Gastroesophageal sphincter (tissue), 4 donors: Measurements from ENCODE around the gene VDAC1. TPM values are rescaled to one million over a fixed set of nuclear protein-coding genes. Genes with fewer than 3 reads are reported as not detected.

ENCODE experiments used
- ATAC-seq: fragments of 150-250 bp; one replicate; pipeline ENCODE4 v1.9.1; 2016; ENCODE audit warnings: mild to moderate bottlenecking, moderate library complexity
- H3K27ac ChIP-seq, 4 donors: fragments of 200-600 bp; sonication (generic) in 3 of 4; 1 replicate in 3 of 4; 2 replicates in 1 of 4; pipeline ENCODE4 v1.5.1; 2016 to 2019
- H3K27me3 ChIP-seq: fragments of 200-600 bp; sonication (generic); one replicate; pipeline ENCODE4 v1.5.1; 2019
- H3K36me3 ChIP-seq, 2 donors: fragments of 200-600 bp; sonication (generic); one replicate each; pipeline ENCODE4 v1.5.1; 2019; ENCODE audit warnings: control low read depth in 1 of 2
- H3K4me1 ChIP-seq, 3 donors: fragments of 200-600 bp; sonication (generic); 1 replicate in 2 of 3; 2 replicates in 1 of 3; pipeline ENCODE4 v1.5.1; 2016 to 2019; ENCODE audit warnings: control low read depth in 2 of 3
- H3K4me3 ChIP-seq, 2 donors: fragments of 200-600 bp; sonication (generic); one replicate each; pipeline ENCODE4 v1.5.1; 2019; ENCODE audit warnings: mild to moderate bottlenecking in 1 of 2, moderate library complexity in 1 of 2
- H3K9me3 ChIP-seq, 3 donors: fragments of 200-600 bp; sonication (generic); one replicate each; pipeline ENCODE4 v1.5.1; 2017 to 2019; ENCODE audit warnings: control low read depth in 2 of 3
- CTCF ChIP-seq, 4 experiments: fragments of 200-600 bp in 2 of 4; fragments of 450-650 bp in 2 of 4; sonication (generic) in 1 of 4; IDR thresholded peaks; one replicate each; pipeline ENCODE4 v1.5.1; 2017 to 2019; ENCODE audit warnings: antibody characterized with exemption in 4 of 4, mild to moderate bottlenecking in 2 of 4, moderate library complexity in 2 of 4
- EP300 ChIP-seq: sonication (generic); formaldehyde crosslinking; IDR thresholded peaks from one replicate; pipeline ENCODE4 v1.6.1; 2017; ENCODE audit warnings: antibody characterized with exemption, mild to moderate bottlenecking
- POLR2A ChIP-seq, 2 donors: fragments of 450-650 bp; IDR thresholded peaks; one replicate each; pipeline ENCODE4 v1.6.1; 2017; ENCODE audit warnings: antibody characterized with exemption in 2 of 2, mild to moderate bottlenecking in 2 of 2, moderate library complexity in 1 of 2
- POLR2AphosphoS5 ChIP-seq: sonication (generic); formaldehyde crosslinking; IDR thresholded peaks from one replicate; pipeline ENCODE4 v1.6.1; 2017; ENCODE audit warnings: antibody characterized with exemption
- WGBS, 2 donors: methylation state at CpG; one replicate each; pipeline ENCODE4 v1.1.5; 2018; ENCODE audit warnings: low coverage in 1 of 2; 5-methylcytosine and 5-hydroxymethylcytosine counted together
- total RNA-seq, 4 donors: library from RNA; depleted of rRNA; stranded (reverse); fragments of >200 nt; gene quantifications; one replicate each; pipeline ENCODE4 v1.1.0, GENCODE V29; 2016

VDAC1 gene
- total RNA-seq, 4 donors from 2014 or later = 112 to 157 (median 131) TPM

GRCh38 chr5:133925269-133925668 lies 79.5 kb downstream of the VDAC1 start:
- Histone ChIP-seq H3K27ac (no peak overlapping the region), H3K9me3 (no peaks in the 10 kb centered on the region), H3K4me3 (no peak overlapping the region), H3K36me3 (no peaks in the 10 kb centered on the region), H3K4me1 (no peaks in the 10 kb centered on the region), H3K27me3 (peaks cover 13% of the 10 kb centered on the region)
- ATAC-seq = no peak
- TF ChIP-seq EP300 (no peak), CTCF (IDR thresholded peaks at IDR 0.05) (no peak), POLR2AphosphoS5 (no peak), POLR2A (IDR thresholded peaks at IDR 0.05) (no peak)
- 78 to 80% methylated on average over 3 of the region's 3 CpGs for whole genome bisulfite sequencing, 2 donors

DNA sequence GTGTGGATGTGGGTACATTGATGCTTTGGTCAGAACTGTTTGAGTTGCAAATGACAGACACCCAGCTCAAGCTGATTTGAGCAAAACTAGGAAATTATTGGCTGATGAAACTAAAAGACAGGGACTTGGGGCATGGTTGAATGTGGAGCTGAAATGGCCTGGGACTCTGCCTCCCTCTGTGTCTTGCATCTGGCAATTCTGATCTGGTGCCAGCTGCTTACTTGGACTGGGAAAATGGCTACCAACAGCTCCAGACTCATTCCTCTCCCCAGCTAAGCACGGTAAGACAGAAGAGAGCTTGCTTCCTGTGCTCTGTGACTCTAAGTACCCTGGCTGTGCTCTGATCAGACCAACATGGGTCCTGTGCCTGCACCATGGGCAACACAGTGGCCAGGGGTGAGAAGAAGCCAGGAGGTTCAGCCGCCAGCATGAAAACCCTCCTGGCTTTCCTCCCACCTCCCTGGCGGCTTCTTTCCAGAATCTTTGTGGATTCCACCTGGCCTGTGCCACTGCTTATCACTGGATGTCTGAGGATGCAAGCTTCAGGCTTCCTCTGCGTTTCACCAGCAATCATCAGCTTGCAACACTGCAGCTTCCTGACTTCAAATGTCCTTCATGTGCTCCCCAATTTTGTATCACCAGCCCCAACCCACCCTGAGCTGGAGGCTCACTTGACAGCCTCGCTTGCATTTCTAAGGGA lies 80.4 kb downstream of the VDAC1 start:
- Histone ChIP-seq H3K4me1 (no peaks in the 10 kb centered on the region), H3K36me3 (no peaks in the 10 kb centered on the region), H3K9me3 (no peaks in the 10 kb centered on the region), H3K27me3 (peaks cover 21% of the 10 kb centered on the region), H3K27ac (no peak overlapping the region), H3K4me3 (no peak overlapping the region)
- no peak for TF ChIP-seq POLR2A (IDR thresholded peaks at IDR 0.05)
- no peak for TF ChIP-seq EP300
- TF ChIP-seq CTCF (IDR thresholded peaks at IDR 0.05) = no peak
- TF ChIP-seq POLR2AphosphoS5 = no peak
- 52 to 75% methylated on average over 2 to 4 of the region's 5 CpGs for WGBS, 2 donors
- ATAC-seq = no peak

GRCh38 chr5:133921979-133922378 lies 82.8 kb downstream of the VDAC1 start:
- no peak for TF ChIP-seq POLR2A (IDR thresholded peaks at IDR 0.05)
- no peak for TF ChIP-seq EP300
- TF ChIP-seq POLR2AphosphoS5 = no peak
- no peak for TF ChIP-seq CTCF (IDR thresholded peaks at IDR 0.05)
- Histone ChIP-seq H3K4me3 (no peak overlapping the region), H3K36me3 (no peaks in the 10 kb centered on the region), H3K27ac (no peak overlapping the region), H3K9me3 (no peaks in the 10 kb centered on the region), H3K27me3 (peaks cover 27% of the 10 kb centered on the region), H3K4me1 (no peaks in the 10 kb centered on the region)
- ATAC-seq = no peak
- WGBS, 2 donors = 46 to 48% methylated on average over 3 to 5 of the region's 5 CpGs

Other genes with a start within 250 kb of the VDAC1 start
- gene C5orf15, start 36.4 kb downstream of the VDAC1 start, total RNA-seq = 10 to 100 TPM; 22.2 to 38.0 (median 23.2) TPM
- 1 to 10 TPM in 2 of 4 donors, under 1 TPM in 2; 0.94 to 1.4 (median 1.1) TPM for gene TCF7, start 109.7 kb upstream of the VDAC1 start, total RNA-seq
- 100 to 1,000 TPM; 313 to 463 (median 399) TPM for gene SKP1, start 172.0 kb upstream of the VDAC1 start, total RNA-seq
- 100 to 1,000 TPM; 116 to 212 (median 129) TPM for gene PPP2CA, start 221.1 kb upstream of the VDAC1 start, total RNA-seq